ENCODE results near the gene MRFAP1. TPM values are rescaled to one million over a fixed set of nuclear protein-coding genes. Genes with fewer than 3 reads are reported as not detected.

MRFAP1 gene
- total RNA-seq, 5 donors from 2014 or later (not counting 1 experiment from before 2014, with no cell fraction given), result 138 to 169 (median 138) TPM

GRCh38 chr4:6609415-6610079, 30.9 kb upstream of the MRFAP1 start:
- Histone ChIP-seq H3K27me3 (replicated peaks in 1 of 2; ENCODE audit: control insufficient read depth in 2 of 2, extremely low read depth in 1 of 2, insufficient read depth in 2 of 2, low read length in 1 of 2) (no peaks in the 10 kb centered on the region), H3K27ac (ENCODE audit: low read length) (no peak overlapping the region), H3K9me3 (no peaks in the 10 kb centered on the region), H3K4me3 (ENCODE audit: control insufficient read depth in 1 of 2, extremely low read depth in 1 of 2, low read length in 1 of 2) (no peak overlapping the region), H3K4me1 (ENCODE audit: control insufficient read depth in 1 of 2, extremely low read depth in 1 of 2, insufficient read depth in 2 of 2, low read length in 2 of 2) (peaks cover 0 to 9% of the 10 kb centered on the region in 2 experiments), H3K36me3 (ENCODE audit: control insufficient read depth in 2 of 2, extremely low read depth in 1 of 2, insufficient read depth in 1 of 2, low read length in 1 of 2) (peaks cover 27 to 89% of the 10 kb centered on the region in 2 donors)
- Mint-ChIP-seq H3K27ac (no peak overlapping the region), H3K9me3 (peaks cover 0 to 2% (median 0%) of the 10 kb centered on the region in 3 donors), H3K4me1 (peaks cover 0 to 1% (median 0%) of the 10 kb centered on the region in 3 donors), H3K27me3 (no peaks in the 10 kb centered on the region), H3K36me3 (peaks cover 83% of the 10 kb centered on the region), H3K4me3 (no peak overlapping the region)
- POLR2A ChIA-PET, result interaction anchor here in 1 of 2 donors (0.5 kb wide), 1 partner anchor 108 kb away, joined by 4 read pairs; no protein-coding TSS in a partner anchor
- CTCF ChIA-PET, result interaction anchor here in 1 of 2 donors (0.6 kb wide), 1 partner anchor 102 kb away, joined by 4 read pairs; no protein-coding TSS in a partner anchor
- DNase-seq (no peak), ATAC-seq (replicated peaks in 1 of 4) (no peak)
- 89% methylated on average over 26 of the region's 26 CpGs for WGBS (ENCODE audit: insufficient coverage)

GRCh38 chr4:6610856-6611430, 29.5 kb upstream of the MRFAP1 start:
- Histone ChIP-seq H3K36me3 (ENCODE audit: control insufficient read depth in 2 of 2, extremely low read depth in 1 of 2, insufficient read depth in 1 of 2, low read length in 1 of 2) (peaks cover 29 to 86% of the 10 kb centered on the region in 2 donors), H3K4me1 (ENCODE audit: control insufficient read depth in 1 of 2, extremely low read depth in 1 of 2, insufficient read depth in 2 of 2, low read length in 2 of 2) (peaks cover 0 to 9% of the 10 kb centered on the region in 2 experiments), H3K27ac (ENCODE audit: low read length) (no peak overlapping the region), H3K27me3 (replicated peaks in 1 of 2; ENCODE audit: control insufficient read depth in 2 of 2, extremely low read depth in 1 of 2, insufficient read depth in 2 of 2, low read length in 1 of 2) (no peaks in the 10 kb centered on the region), H3K4me3 (ENCODE audit: control insufficient read depth in 1 of 2, extremely low read depth in 1 of 2, low read length in 1 of 2) (no peak overlapping the region), H3K9me3 (no peaks in the 10 kb centered on the region)
- POLR2A ChIA-PET, result no interaction called here
- Mint-ChIP-seq H3K4me3 (no peak overlapping the region), H3K36me3 (peaks cover 76% of the 10 kb centered on the region), H3K9me3 (no peaks in the 10 kb centered on the region), H3K27me3 (no peaks in the 10 kb centered on the region), H3K4me1 (peaks cover 0 to 1% (median 0%) of the 10 kb centered on the region in 3 donors), H3K27ac (no peak overlapping the region)
- 97% methylated on average over 22 of the region's 24 CpGs for WGBS (ENCODE audit: insufficient coverage)
- no peak for DNase-seq
- ATAC-seq (replicated peaks in 1 of 4), result no peak
- CTCF ChIA-PET, result no interaction called here

- Histone ChIP-seq H3K27ac (ENCODE audit: low read length) (no peak overlapping the region), H3K9me3 (no peaks in the 10 kb centered on the region), H3K4me1 (ENCODE audit: control insufficient read depth in 1 of 2, extremely low read depth in 1 of 2, insufficient read depth in 2 of 2, low read length in 2 of 2) (peaks cover 0 to 9% of the 10 kb centered on the region in 2 experiments), H3K27me3 (replicated peaks in 1 of 2; ENCODE audit: control insufficient read depth in 2 of 2, extremely low read depth in 1 of 2, insufficient read depth in 2 of 2, low read length in 1 of 2) (no peaks in the 10 kb centered on the region), H3K36me3 (ENCODE audit: control insufficient read depth in 2 of 2, extremely low read depth in 1 of 2, insufficient read depth in 1 of 2, low read length in 1 of 2) (peaks cover 41 to 85% of the 10 kb centered on the region in 2 donors), H3K4me3 (ENCODE audit: control insufficient read depth in 1 of 2, extremely low read depth in 1 of 2, low read length in 1 of 2) (no peak overlapping the region)
- WGBS (ENCODE audit: insufficient coverage), result 100% methylated on average over 3 of the region's 3 CpGs
- H3K4me3 Mint-ChIP-seq, result no peak overlapping the region
- ChIA-PET CTCF (no interaction called here), POLR2A (interaction anchor here in 1 of 2 donors (0.6 kb wide), 1 partner anchor 8 kb away, joined by 3 read pairs; no protein-coding TSS in a partner anchor)
- no peaks in the 10 kb centered on the region for H3K27me3 Mint-ChIP-seq
- H3K27ac Mint-ChIP-seq, result peak overlapping the region in 1 of 2 donors; percentile 23
- DNase-seq (no peak), ATAC-seq (replicated peaks in 1 of 4) (no peak)
- H3K4me1 Mint-ChIP-seq, result peaks cover 0 to 1% (median 0%) of the 10 kb centered on the region in 3 donors
- no peaks in the 10 kb centered on the region for H3K9me3 Mint-ChIP-seq
- peaks cover 67% of the 10 kb centered on the region for H3K36me3 Mint-ChIP-seq
Observed at GRCh38 chr4:6612961-6613675, 27.4 kb upstream of the MRFAP1 start.

GRCh38 chr4:6613676-6614651, 26.5 kb upstream of the MRFAP1 start:
- CTCF ChIA-PET, result no interaction called here
- ATAC-seq (replicated peaks in 1 of 4), result no peak
- H3K36me3 ChIP-seq (ENCODE audit: control insufficient read depth in 2 of 2, extremely low read depth in 1 of 2, insufficient read depth in 1 of 2, low read length in 1 of 2), result peaks cover 38 to 85% of the 10 kb centered on the region in 2 donors

GRCh38 chr4:6614701-6615230, 25.7 kb upstream of the MRFAP1 start:
- Mint-ChIP-seq H3K36me3 (peaks cover 64% of the 10 kb centered on the region), H3K4me3 (no peak overlapping the region), H3K27ac (no peak overlapping the region), H3K9me3 (no peaks in the 10 kb centered on the region), H3K27me3 (no peaks in the 10 kb centered on the region), H3K4me1 (no peaks in the 10 kb centered on the region)
- ChIA-PET CTCF (no interaction called here), POLR2A (no interaction called here)
- Histone ChIP-seq H3K27ac (ENCODE audit: low read length) (no peak overlapping the region), H3K4me3 (ENCODE audit: control insufficient read depth in 1 of 2, extremely low read depth in 1 of 2, low read length in 1 of 2) (no peak overlapping the region), H3K36me3 (ENCODE audit: control insufficient read depth in 2 of 2, extremely low read depth in 1 of 2, insufficient read depth in 1 of 2, low read length in 1 of 2) (peaks cover 37 to 82% of the 10 kb centered on the region in 2 donors), H3K4me1 (ENCODE audit: control insufficient read depth in 1 of 2, extremely low read depth in 1 of 2, insufficient read depth in 2 of 2, low read length in 2 of 2) (no peaks in the 10 kb centered on the region), H3K27me3 (replicated peaks in 1 of 2; ENCODE audit: control insufficient read depth in 2 of 2, extremely low read depth in 1 of 2, insufficient read depth in 2 of 2, low read length in 1 of 2) (no peaks in the 10 kb centered on the region), H3K9me3 (no peaks in the 10 kb centered on the region)
- DNase-seq, result no peak
- no peak for ATAC-seq (replicated peaks in 1 of 4)
- WGBS (ENCODE audit: insufficient coverage), result 91% methylated on average over 10 of the region's 11 CpGs

More at GRCh38 chr4:6613676-6614651, 26.5 kb upstream of the MRFAP1 start:
- no peak overlapping the region for H3K4me3 Mint-ChIP-seq
- no peak for DNase-seq
- no peak overlapping the region for H3K27ac ChIP-seq (ENCODE audit: low read length)
- no peaks in the 10 kb centered on the region for H3K9me3 Mint-ChIP-seq
- peaks cover 0 to 6% of the 10 kb centered on the region in 2 experiments for H3K4me1 ChIP-seq (ENCODE audit: control insufficient read depth in 1 of 2, extremely low read depth in 1 of 2, insufficient read depth in 2 of 2, low read length in 2 of 2)
- no peak overlapping the region for H3K27ac Mint-ChIP-seq
- WGBS (ENCODE audit: insufficient coverage), result 93% methylated on average over 15 of the region's 17 CpGs
- H3K27me3 ChIP-seq (replicated peaks in 1 of 2; ENCODE audit: control insufficient read depth in 2 of 2, extremely low read depth in 1 of 2, insufficient read depth in 2 of 2, low read length in 1 of 2), result no peaks in the 10 kb centered on the region
- POLR2A ChIA-PET, result no interaction called here
- H3K9me3 ChIP-seq, result no peaks in the 10 kb centered on the region
- H3K36me3 Mint-ChIP-seq, result peaks cover 66% of the 10 kb centered on the region
- H3K27me3 Mint-ChIP-seq, result no peaks in the 10 kb centered on the region
- H3K4me1 Mint-ChIP-seq, result no peaks in the 10 kb centered on the region
- no peak overlapping the region for H3K4me3 ChIP-seq (ENCODE audit: control insufficient read depth in 1 of 2, extremely low read depth in 1 of 2, low read length in 1 of 2)
